Choroid plexus epithelial cell (primary cell): ENCODE results near the gene GPR68.

ENCODE experiments used
- DNase-seq: peaks from one replicate; pipeline ENCODE4 v3.0.0-alpha.2; 2010; ENCODE audit warnings: low read depth
- H3K4me3 ChIP-seq: 2 replicates; pipeline ENCODE4 v1.5.1; 2011; ENCODE audit warnings: low read depth, mild to moderate bottlenecking, control low read depth, low read length, moderate library complexity
- TF ChIP-seq, protein P1 (sequence below): conservative IDR thresholded peaks from 2 replicates; pipeline ENCODE4 v1.5.1; 2011; ENCODE audit warnings: low read depth, mild to moderate bottlenecking, control low read depth, inconsistent platforms, low read length, moderate library complexity

GPR68 gene

DNA sequence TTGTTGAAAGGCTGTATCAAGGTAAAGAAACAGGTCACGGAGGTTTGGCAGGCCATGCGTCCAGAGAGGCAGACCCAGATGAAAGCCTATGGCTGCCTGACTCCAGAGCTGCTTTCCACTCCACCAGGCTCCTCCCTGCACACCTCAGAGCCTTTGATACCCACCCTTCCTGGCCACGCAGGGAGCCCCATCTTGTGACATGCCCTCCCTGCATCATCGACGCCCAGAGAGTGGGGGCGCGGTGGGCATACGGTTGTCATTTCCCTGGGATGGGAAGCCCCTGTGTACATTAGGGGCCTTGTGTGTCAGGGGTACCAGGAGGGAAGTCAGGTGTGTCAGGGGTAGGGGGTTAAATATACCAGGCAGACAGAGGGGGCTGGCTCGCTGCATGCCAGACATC, 30.3 kb upstream of the GPR68 start:
- TF ChIP-seq, protein P1, sequence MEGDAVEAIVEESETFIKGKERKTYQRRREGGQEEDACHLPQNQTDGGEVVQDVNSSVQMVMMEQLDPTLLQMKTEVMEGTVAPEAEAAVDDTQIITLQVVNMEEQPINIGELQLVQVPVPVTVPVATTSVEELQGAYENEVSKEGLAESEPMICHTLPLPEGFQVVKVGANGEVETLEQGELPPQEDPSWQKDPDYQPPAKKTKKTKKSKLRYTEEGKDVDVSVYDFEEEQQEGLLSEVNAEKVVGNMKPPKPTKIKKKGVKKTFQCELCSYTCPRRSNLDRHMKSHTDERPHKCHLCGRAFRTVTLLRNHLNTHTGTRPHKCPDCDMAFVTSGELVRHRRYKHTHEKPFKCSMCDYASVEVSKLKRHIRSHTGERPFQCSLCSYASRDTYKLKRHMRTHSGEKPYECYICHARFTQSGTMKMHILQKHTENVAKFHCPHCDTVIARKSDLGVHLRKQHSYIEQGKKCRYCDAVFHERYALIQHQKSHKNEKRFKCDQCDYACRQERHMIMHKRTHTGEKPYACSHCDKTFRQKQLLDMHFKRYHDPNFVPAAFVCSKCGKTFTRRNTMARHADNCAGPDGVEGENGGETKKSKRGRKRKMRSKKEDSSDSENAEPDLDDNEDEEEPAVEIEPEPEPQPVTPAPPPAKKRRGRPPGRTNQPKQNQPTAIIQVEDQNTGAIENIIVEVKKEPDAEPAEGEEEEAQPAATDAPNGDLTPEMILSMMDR: no peak
- no peak overlapping the region for H3K4me3 ChIP-seq
- no peak for DNase-seq

GRCh38 chr14:91273885-91274273, 29.4 kb upstream of the GPR68 start:
- no peak for DNase-seq
- TF ChIP-seq, protein P1: no peak
- H3K4me3 ChIP-seq: no peak overlapping the region

- DNase-seq: no peak
- TF ChIP-seq, protein P1: no peak
- H3K4me3 ChIP-seq: no peak overlapping the region
These were observed 28.9 kb upstream of the GPR68 start for GRCh38 chr14:91273273-91273884.

DNA sequence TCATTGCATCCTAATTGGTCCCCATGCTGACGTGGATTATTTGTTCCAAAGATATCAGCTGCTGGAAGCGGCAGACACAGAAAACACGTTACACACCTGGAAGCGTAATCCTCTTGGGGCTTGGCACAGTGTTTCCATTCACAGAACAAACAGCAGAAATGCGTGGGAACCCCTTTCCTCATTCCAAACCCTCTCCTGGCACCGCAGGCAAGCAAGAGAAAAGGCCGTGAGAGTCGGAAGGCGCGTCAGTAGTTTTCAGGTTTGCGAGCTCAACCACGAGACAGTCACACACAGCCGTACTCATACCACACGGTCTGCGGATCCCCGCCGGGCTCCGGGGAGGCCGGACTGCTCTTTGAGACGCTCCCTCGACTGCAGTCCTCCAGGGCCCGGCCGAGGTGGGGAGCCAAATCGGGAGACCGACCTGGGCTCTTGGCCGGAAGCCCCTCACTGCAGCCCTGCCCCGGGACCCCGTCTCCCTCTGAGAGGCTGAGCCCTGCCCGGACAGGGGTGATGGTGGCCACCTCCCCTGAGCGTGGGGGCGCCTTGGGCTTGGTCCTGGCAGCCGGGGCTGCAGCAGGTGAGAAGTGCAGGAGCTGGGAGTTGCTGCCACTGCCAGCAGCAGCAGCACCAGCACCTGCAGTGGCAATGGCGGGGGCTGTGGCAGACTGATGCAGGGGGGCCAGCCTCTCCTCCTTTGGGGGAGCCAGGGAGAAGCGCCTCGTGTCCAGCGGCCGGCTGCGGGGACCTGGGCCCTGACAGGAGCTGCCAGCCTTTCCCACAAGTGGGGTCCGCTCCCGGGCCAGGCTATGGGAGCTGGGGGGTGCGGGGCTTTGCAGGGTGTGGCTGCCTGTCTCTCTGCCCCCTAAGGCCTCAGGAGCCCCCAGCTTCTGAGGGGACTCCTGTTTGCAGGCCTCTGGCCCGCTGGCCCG, 28.1 kb upstream of the GPR68 start:
- no peak for DNase-seq
- H3K4me3 ChIP-seq: no peak overlapping the region
- TF ChIP-seq, protein P1: no peak

GRCh38 chr14:91271639-91272038, 27.1 kb upstream of the GPR68 start:
- H3K4me3 ChIP-seq: no peak overlapping the region
- no peak for DNase-seq

DNA sequence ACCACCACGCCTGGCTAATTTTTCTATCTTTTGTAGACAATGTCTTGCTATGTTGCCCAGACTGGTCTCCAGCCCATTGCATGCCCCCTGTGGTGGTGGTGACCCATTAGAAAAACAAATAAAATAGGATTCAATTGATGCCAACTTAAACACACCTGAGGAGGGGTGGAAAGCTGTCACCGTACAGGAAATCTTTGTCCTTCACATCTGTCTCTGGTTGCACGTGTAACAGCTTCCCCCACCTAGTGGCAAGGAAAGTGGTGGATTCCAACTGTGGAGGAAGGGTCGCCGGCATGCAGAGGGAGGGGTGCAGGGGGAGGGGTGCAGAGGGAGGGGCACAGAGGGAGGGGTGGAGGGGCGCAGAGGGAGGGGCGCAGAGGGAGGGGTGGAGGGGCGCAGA, 26.1 kb upstream of the GPR68 start:
- H3K4me3 ChIP-seq: no peak overlapping the region
- DNase-seq: no peak
- TF ChIP-seq, protein P1: no peak

More at GRCh38 chr14:91271639-91272038, 27.1 kb upstream of the GPR68 start:
- TF ChIP-seq, protein P1: no peak
